HG02973 (cell line): ENCODE data around the gene ATF6.

Experiments used
- ATAC-seq: cut with Tn5 transposase; IDR thresholded peaks from one replicate; pipeline ENCODE4 v1.9.1; 2021; ENCODE audit warnings: moderate library complexity; ENCODE audit not compliant: unreplicated experiment

The ATF6 gene

DNA sequence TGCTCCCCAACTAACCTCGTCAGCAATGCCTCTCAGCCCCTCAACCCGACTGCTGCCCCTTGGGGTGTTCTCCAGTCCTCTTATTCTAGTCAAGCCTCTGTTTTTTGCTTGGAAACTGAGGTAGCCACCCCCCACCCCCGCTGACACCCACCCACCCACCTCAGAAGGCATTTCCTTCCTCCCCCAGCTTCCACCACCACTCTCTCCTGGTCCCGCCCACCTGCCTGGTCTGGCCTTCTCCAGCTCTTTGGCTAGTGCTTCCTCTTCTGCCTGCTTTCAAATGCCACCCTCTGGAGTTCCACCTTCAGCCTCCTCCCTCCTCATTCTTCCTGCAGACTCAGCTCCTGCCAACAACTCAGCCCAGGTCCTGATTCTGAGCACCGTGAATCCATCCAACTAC, 222.3 kb downstream of the ATF6 start:
- no peak for ATAC-seq

DNA sequence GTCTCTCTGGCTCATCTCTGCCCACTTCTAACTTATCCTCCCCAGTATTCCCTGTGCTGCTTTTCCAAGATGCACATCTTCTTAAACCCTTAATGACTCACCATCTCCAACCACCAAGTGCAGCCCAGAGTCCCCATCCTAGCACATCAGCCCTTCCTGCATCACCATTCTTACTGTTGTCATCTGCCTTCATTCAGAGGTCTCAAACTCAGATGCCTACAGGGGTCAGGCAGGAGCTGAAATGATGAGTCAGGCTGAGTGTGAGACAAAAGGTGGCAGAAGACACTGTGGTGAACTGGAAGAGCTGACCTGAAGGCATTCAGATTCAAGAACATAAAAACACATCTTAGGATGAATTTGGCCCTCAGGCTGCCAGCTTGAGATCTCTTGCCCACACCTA, 223.0 kb downstream of the ATF6 start:
- no peak for ATAC-seq

DNA sequence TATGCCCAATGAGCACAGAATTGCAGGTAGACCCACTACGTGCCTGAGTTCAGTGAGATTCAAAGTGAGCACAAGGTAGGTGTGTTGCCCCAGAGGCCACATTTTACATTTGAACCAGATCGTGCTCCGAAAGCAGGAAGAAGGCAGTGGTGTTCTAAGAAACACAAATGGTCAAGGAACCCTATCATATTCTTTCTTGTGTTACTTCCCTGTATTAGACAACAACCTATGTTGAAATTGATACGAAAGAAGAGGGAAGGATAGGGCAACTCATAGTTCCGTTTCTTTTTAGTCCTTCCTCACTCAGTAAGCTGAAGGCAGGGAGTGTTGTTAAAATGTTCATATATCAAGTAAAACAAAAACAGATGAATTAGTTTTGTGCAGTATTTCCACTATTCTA, 223.7 kb downstream of the ATF6 start:
- no peak for ATAC-seq

DNA sequence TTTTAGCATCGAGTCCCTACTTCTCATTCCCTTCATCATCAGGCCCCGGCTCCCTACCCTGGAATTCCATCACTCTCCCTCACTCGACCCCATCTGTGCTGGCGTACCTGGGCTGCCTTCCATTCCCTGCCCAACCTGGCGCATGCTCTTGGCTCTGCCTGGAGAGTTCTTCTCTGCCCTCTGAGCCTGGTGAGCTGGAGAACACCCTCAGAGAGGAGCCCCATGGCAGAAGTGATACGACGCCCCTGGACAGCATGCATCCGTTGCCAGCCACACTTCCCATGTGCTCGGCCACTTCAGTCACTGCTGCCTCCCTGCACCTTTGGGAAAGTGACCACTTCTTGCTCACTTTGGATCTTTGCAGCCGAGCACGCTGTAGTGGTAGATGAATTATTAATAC, 227.5 kb downstream of the ATF6 start:
- ATAC-seq: no peak

DNA sequence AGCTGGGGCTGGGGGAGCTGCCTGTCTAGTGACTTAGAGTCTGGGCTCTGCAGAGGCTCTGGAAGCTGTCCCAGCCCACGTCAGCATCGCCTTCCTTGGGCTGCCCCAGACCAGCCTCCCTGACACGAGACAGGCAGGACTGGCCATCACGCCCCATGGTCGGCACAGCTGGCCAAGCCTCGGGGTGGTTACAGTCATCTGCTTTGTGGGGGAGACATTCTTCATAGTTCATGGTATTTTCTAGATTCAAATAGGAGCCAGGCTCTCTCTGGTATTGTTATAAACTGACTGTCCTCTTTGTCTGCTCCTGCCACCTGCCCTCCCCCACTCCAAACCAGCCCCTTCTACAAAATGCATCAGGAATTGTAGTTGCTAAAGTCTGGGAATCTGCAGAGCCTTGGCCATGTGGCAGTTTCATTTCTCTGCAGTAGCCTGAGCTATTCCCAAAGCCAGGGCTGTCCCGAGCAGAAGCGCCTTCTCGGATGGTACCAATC, 228.1 kb downstream of the ATF6 start:
- ATAC-seq: no peak

DNA sequence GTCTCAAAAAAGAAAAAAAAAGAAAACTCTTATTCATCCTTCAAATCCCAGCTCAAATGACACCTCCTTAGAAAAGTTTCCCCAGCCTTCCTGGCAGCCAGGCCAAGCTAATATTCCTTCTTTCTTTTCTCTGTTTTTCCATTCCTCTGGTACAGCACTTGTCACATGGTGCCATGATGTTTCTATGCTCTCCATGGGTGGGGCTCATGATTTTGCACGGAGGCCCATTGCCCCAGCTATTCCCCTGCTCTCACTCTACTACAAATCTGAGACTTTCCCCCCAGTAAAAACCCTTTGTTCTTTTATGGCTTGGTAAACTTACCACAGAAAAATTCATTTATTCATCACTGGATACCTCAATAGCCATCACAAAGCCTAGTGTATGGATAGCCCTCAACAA, 231.0 kb downstream of the ATF6 start:
- no peak for ATAC-seq

DNA sequence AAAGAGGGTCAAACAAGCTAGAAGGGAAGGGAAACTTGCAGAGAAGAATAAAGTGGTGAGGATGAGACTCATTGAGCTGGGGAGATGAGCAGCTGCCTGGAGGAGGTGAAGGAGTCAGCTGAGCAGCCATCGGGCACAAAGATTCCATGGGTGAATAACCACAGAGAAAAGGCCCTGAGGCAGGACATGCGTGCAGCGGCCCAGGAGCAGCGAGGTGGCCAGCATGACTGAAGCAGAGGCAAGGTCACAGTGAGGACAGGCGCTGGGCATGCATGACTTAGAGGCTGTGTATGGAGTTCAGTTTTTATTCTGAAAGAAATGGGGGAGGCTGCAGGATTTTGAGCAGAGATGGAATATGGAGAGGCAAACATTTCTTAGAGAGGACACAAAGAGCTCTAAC, 232.7 kb downstream of the ATF6 start:
- no peak for ATAC-seq

DNA sequence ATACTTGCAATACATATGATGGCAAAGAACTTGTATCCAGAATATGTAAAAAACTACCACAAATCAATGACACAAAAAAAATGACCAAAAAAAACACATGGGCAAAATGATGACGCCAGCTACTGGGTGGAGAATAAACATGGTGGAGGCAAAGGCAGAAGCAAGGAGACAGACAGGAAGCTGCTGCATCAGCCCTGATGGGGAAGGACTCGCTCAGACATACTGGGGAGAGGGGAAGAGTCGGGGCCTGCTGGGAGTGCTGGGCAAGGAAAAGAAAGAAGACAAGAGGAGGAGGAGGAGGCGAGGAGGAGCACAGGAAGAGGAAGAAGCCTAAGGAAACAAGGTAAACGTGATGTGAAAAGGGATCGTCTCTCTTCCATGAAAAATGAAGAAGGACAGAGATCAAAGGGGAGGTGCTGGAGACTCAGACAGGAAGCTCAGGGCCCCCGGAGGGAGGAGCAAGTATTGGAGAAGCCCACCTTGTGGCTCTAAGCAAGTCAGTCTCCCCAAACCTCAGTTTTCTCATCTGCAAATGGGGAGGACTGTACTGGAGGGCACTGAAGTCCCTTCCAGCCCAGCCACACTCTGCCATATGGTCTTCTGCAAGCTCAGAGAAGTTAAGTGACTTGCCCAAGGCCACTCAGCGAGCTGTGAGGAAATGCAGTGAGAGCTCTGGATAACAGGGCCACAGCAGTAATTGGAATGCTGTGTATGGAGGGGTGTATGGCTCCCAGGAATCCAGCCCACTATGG, 233.4 kb downstream of the ATF6 start:
- ATAC-seq: no peak

DNA sequence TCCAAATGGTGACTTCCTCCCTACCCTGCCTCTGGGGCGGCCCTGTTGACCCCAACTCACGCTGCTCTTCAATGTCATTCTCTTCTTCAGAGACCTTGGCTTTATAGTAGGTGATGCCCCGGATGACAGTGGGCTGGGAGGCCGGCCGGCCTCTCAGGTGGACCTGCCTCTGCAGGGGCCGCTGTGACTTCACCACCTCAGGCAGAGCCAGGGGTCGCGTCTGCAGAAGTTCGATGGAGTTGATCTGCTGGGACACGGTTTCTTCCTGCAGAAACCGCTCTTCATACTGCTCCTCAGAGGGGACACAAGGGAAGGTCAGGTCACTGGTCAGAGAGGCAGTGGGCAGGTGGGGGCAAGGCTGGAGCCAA, 233.9 kb downstream of the ATF6 start:
- ATAC-seq: no peak

DNA sequence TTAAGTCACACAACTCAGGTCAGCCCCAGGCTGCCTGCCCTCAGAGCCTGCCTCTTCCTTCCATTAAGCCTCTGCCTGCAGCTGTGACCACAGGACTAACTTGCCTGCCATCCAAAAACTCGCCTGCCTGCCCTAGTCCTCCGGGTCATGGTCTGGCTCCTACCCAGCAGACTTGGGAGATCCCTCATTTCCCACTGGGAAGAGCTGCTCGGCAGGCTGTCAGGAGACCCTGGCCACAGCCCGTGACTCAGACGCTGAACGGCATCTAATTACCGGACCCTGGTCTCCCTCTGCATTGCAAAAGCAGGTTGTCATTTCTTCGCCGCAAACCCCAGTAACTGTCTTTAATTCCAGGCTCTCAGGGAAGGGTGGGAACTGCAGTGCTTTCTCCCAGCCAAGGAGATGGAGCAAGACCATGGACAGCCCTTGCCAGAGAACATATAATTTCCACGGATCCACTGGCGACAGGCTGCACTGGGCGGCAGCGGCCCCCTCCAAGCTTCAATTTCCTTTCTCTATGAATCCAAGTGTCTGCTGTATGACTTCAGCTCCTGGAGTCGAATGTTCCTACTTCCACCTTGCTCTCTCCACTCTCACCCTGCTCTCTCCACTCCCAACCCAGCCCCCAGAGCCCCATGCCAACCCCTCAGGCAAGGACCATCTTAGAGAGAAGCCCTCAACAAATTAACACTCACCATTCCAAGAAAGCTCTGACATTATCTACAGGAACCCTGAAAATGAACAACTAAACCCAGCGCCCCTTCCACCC, 237.1 kb downstream of the ATF6 start:
- no peak for ATAC-seq

DNA sequence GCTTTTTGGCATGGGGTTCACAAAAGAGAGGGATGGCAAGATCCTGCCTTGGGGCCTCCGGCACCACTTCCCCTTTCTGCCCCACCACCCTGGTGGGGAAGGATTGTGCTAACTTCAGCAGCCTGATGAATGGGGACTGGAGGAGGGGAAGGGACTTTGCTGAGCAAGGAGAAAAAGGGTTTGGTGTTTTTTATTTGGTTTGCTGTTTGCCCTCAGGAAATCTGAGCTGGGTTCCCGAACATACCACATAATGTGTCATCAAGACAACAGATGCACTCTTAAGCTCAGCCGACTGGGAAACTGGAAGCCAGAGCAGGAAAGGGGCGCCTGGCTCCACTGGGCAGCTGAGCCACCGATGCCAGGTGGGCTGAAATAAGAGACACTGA, 237.7 kb downstream of the ATF6 start:
- ATAC-seq: no peak

DNA sequence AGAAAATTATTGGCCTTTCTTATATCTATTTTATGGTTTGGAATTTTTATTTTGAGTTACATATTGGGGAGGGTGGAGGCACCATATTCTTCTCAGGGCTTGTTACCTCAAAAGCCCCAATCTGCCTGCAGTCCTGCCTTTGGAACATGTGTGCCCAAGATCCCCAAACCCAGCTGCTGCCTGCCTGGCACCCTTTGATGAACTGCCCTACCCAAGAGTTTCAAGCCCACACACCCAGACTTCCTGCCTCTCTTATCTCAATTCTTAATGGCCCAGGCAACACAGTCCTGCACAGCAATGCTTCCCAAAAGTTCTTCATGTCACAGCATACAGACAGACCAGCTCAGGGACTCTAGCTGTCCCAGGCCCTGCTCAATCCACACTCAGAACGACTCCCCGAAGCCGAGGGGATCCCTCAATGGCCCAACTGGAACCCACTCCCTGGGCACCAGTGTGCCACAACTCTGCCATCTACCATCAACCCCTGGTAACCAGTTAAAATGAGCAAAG, 238.4 kb downstream of the ATF6 start:
- no peak for ATAC-seq

DNA sequence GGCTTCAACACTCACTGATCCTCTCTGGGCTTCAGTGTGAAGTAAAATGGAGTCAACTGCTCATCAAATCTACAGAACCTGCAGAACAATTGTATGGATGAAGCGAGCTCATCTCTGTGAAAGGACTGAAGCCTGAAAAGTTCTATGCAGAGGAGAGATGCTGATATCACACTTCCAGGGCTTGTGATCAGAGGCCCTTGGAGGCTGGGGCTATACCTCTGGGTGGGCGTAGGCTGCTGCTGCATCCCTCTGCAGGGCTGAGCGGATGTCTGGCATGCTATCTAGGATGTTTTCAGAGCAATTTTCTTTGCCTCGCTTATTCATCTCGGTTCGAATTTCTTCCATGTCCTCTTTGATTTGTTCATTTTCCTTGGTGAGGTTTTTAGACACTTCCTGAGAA, 240.0 kb downstream of the ATF6 start:
- ATAC-seq: no peak

DNA sequence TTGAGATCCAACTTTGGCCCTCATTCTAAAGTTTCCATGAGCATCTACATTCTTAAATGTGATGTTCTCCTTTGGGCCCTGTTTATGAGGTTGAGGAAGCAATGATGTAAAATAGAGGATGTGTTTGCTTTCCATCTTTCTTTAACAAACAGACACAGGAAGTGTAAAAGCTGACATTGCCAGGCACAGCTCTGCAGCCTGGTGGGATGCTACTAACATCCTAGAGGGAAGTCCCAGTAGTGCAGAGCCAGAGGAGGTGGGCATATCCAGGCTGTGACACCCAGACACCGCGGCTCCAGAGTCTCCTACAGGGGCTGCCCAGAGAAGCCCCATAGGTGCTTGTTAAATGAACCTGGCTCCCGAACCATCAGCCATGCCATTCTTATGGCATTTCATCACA, 241.3 kb downstream of the ATF6 start:
- ATAC-seq: no peak

DNA sequence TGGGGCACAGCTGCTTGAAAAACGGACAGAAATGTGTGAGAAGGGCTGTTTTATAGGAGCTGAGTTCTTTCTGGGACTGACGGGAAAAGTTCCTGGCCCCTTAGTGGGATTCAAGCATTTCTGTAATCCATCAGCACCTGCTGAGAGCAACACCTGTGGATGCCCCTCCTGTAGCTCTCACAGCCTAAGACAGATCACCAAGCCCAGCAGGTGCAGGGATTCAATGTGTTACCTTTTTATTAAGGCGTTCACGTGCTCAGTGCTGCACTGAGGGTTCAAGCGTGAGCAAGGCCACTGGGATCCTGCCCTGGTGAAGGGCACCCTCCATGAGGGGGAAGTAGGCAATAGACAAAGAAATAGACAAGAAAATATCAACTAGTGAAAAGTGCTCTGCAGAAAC, 242.7 kb downstream of the ATF6 start:
- ATAC-seq: no peak

DNA sequence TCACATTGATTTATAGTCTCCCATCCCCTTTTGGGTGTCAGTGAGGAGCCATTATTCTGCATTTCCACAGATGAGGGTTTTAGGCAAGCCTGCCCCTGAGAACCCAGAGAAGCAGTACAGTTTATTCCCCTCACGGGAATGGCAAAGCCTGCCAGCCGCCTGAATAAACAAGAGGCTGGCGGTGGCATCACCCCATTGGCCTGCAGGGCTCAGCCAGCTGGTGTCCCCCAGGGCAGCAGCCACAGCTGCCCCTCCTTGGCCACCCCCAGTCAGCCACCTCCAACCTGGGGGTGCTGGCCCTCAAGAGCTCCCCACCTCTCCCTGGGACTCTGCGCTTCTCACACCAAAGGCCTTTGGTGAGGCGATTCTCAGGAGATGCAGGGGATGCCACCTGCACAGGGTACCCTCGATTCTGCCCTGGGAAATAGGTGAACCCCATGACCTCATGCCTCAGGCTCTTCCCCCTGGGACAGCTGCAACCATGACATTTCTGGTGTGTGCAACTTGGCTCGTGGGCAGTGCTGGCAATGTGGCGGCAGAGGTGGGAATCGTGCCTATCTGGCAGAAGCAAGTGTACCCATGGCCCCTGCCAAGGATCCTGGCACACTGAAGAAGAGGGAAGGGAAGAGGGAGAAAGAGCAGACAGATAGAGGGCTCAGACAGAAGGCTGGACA, 243.5 kb downstream of the ATF6 start:
- ATAC-seq: no peak

DNA sequence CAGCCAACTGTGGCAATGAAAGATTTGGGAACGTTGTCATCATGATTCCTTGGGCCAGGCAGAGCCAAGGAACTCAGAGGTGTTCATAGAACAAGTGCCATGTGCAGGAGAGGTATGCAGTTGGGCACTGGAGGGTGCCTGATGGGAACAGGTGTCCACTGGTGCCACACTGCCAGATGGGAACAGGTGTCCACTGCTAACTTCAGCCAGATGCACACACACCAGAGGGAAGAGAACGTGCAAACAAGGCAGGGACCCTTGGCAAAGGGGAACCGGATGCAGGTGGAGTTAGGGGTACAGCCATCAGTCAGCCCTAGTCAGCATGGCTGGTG, 244.0 kb downstream of the ATF6 start:
- ATAC-seq: no peak

DNA sequence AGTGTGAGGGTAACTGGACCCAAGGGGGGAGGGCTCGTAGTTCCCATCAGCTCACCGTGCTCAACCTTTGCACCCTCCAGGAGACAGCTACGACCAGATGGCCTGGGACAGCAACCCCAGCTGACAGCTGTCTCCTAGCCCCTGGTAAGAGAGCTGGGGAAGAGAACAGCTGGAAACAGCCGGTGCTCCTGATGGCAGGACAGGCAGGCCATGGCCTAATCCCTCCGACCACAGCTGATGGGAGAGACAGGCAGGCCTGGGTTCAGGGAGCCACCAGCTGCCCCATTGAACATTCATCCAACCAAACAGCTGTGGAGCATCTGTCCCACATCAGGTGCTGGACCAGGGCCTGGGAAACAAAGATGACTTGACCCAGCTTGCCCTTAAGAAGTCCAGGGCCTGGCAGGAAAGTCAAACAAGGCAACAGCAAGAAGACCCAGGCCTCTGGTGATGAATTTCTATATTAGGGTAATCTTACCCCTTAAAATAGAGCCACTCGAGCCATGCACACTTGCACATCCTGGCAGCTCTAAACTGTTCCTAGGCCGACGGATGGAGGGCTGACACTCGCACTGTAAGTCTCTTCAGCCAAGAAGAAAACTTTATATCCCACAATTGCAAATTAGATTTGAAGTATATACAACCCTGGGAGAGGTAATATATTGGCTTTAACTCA, 245.4 kb downstream of the ATF6 start:
- no peak for ATAC-seq

DNA sequence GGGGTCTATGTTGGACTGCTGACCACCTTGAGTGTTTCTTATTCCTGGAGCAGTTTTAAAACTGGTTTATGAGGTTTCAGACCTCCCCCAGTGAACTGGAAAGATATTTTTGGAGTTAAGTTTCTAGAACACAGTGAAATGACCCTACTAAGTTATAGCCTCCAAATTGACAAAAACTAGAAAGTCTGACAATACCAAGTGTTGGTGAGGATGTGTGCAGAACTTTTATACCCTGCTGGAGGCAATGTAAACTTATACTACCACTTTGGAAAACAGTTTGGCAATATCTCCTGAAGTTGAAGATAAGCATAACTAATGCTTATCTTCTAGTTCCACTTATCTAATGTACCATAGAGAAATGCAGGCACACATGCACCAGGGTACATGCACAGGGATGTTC, 247.2 kb downstream of the ATF6 start:
- no peak for ATAC-seq
